Activated CD8-positive, alpha-beta memory T cell treated with anti-CD3 and anti-CD28 coated beads, Interleukin-2, amount 50 U/mL, for 48 hours (primary cell): ENCODE data around the gene LRRC4C.

ENCODE experiments used
- DNase-seq: peaks from one replicate; pipeline ENCODE4 v3.0.0-alpha.2; 2020

Gene LRRC4C

DNA sequence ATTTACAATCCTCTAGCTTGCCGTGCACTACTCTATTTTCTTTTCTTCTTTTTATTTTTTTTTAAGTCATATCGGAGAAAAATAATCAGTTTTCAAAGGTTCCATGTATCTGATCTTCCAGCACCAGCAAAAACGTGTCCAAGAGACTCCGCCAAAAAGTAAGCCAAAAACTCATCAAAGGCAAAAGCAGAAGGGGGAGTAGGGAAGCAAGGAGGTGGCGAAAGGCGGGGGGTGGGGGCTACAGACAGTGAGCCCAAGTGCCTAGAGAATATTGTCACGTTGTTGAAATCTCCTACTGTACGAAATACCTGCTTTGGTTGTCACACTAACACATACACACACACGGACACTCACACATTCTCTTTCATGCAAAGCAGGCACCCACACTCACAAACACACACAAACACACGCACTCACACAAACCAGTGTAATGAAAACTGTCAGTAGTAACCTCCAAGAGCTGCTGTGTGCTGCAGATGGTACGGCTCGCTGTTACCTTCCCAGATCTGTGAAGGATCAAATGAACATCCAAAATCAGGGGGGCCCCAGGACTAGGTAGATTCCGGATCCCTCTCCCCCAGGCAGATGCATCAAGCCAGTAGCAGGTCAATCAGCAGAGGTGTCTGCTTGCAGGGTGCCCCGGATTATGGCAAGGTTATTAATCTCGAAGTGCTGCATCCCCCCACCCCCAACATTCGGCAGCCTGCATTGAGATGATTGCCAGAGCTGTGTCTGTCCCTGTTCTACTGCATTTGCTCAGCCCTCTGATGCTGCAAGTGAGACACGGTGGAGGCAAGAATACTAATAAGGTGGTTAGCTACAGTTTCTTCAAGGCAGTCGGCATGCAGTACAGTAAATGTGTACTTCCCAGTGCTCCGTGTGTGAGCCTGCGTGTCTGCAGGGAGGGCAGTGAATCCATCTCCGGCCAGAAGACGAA lies at the start of gene LRRC4C:
LRRC4C (minus strand) TSS at position 188 of the 937 bp plus-strand sequence.
- DNase-seq: no peak

DNA sequence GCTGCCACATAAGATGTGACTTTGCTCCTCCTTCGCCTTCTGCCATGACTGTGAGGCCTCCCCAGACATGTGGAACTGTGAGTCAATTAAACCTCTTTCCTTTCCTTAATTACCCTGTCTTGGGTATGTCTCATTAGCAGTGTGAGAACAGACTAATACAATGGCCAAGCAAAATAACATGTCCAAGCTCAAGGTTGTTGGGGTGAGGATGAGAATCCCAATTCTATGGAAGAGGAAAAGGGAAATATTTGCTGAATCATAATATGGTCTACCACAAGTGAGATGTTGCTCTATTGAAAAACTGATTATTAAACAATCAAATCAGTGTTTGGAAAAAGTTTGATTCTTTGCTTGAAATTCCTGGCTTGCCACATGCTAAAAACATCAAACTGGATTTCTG lies 48.7 kb upstream of the LRRC4C start:
- DNase-seq: no peak

DNA sequence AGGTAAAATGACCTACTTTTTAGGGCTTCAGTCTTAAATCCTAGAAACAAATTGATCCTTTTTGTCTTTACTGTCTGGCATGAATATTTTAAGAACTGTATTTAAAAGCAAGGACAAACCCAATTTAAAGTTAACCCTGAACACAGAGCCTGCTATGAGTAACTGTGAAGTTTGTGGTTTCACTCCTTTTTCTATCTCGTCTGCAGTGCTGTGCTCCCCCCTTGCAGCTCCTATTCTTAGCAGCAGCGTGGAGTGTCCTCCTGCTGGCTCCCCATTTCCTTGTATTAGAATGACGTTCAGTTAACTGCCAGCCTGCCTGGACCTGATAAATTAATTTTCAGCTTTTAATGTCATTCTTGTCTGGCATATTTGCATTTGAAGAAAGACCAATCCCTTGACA lies 40.0 kb upstream of the LRRC4C start:
- no peak for DNase-seq

DNA sequence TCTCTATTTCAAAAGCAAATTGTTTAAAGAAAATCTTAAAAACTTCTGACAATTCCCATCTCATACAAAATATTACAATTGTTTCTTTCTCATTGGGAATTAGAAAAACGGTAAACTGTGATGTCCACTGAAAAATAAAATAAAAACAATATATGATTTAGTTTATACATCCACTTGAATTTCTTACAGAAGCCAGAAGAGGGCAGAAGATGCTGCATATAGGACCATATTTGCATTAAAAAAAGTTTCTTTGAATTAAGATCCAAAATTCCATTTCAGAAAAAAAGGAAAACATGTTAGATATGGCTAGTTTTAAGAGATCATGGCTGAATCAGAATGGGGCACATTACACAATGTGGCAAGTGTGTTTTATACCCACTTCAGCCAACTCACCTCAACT lies 39.3 kb upstream of the LRRC4C start:
- no peak for DNase-seq

DNA sequence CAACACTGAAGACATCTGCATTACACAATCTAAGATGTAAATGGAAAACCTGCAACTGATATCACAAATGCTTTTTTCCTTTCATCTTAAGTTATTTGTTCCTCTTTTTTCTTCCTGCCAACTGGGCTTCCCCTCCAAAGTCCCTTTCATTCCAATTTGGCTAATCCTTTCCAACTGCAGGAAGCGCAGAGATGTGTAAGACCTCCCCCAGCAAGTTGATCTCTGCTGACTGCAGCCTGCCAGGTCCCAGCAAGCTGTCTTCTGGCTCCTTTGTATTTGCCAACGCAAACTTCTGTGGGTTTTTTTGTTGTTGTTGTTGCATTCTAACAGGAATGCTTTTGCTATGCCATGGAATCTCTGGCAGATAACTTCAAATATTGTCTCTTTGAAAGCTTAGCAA lies 38.5 kb upstream of the LRRC4C start:
- no peak for DNase-seq

DNA sequence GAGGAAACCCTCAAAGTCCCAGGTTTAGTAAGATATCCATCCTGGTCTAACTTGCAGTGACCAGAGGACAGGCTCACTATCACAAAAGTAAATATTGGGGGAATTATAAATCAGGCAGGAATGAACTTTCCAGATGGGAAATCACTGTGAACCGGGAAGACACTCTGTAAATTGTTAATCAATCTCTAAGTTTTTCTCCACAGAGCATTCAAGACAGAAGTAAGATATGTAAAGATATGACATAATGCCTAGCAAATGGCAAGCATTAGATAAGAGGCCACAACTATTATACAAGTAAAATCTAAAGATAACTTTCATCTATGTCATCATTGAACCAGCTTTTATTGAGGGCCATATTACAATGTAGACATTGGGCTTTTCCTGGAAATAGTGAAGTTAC lies 35.3 kb upstream of the LRRC4C start:
- DNase-seq: no peak

DNA sequence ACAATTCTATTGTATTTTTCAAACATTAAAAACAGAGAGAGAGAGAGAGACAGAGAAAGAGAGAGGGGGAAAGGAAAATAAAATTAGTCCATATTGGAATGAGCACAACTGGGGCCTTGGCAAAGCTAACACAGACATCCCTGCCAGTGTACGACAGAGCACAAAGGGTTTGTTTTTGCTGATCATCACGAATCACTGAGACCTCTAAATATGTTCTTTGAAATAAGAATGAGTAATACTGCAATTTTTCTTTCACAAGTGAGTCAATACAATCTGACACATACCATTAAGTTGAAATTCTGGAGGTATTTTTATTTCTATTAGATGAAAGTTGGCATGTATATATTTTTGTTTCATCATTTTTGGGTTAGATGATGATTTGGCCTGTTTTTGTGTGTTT lies 27.0 kb upstream of the LRRC4C start:
- no peak for DNase-seq

DNA sequence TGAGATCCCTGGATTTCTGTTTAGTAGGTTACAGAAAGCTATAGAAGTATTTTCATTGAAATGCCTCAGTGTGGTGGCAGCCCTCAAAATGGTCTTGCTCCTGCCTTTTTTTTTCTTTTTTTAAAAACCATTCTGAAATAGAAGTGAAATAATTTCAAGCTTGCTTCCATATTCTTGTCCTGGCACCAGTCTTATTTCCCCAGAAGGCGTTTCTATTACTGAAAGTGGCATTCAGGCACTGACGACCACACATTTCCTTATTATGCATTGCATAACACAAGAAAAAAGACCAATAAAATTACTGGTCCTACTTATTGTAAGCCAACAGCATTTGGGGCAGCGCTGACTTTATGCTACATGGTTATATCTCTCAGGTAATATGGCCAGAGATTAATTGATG lies 24.5 kb upstream of the LRRC4C start:
- no peak for DNase-seq

DNA sequence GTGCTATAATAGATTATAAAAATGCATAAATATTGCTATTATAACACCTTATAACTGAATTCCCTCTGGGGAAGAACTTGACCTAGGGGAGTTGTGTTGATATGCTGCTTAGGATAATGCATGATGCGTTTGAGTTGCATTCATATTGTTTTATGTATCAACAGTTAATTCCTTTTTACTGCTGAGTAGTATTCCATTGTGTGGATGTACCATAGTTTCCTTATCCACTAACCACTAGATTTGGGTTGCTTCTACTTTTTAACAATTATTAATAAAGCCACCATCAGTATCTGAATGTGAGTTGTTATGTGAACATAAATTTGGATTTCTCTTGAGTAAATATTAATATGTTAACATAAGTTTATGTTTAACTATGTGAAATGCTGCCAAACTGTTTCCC lies 19.7 kb upstream of the LRRC4C start:
- no peak for DNase-seq

DNA sequence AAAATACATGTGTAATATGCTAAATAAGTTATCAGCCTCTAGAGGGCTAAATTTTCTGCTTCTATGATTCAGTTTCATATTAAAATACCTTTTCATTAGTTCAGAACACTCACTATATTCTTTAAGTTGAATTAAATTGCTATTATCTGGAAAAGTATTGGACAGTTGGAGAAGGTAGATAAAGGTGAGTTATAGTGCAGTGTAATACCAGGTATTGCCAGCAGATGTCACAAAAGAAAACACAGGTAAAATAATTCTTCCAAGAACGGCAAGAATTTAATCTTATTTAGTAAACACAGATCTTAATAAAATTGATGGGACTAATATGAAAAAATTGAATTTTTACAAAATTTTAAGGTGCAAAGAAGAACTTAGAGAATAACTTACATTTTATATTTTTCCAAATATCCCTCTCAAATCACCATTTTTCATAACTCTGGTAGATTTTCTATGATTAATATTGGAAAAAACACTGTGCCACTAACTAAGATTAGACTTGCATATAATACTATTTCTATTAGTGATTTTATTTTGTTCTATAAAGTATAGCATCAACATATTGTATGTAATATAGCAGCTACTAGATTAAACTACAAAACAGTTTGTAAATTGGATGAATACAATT lies 1.7 kb upstream of the LRRC4C start:
- DNase-seq: no peak

DNA sequence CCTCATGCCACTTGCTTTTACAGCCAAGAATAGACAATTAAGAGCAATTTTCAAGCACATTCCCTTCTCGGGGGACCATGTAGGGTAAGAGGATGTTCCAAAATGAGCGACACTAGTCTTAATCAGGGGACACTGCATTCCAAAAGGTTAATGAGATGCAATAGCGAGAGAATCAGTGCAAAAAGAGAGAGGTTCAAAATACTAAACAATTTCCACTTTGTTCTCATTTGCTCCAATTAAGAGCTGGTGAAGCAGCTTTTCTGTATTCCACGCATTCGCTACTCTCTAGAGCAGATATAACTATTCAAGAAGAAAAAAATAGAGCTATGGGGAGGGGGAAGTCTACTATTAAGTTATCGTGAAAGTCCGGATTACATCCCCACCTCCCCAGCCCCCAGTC lies 811 bp downstream of the LRRC4C start:
- no peak for DNase-seq

DNA sequence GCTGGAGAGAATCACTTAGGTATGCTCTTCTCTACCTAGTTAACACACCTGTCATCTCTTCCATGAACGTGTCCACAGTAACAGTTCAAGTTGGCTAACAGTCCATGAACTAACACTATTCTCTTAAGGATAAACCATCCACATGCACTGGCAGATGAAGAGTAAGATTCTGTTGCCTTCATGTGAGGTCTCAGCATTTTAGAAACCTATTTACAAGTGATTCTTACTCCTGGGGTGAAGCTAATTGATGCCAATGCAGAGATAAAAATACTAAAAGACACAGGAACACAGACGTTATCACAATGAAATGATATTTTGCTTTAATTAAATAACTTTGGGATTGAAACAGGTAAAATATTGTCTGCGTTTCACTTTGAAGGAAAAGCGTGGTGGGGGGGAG lies 1.3 kb downstream of the LRRC4C start:
- no peak for DNase-seq

DNA sequence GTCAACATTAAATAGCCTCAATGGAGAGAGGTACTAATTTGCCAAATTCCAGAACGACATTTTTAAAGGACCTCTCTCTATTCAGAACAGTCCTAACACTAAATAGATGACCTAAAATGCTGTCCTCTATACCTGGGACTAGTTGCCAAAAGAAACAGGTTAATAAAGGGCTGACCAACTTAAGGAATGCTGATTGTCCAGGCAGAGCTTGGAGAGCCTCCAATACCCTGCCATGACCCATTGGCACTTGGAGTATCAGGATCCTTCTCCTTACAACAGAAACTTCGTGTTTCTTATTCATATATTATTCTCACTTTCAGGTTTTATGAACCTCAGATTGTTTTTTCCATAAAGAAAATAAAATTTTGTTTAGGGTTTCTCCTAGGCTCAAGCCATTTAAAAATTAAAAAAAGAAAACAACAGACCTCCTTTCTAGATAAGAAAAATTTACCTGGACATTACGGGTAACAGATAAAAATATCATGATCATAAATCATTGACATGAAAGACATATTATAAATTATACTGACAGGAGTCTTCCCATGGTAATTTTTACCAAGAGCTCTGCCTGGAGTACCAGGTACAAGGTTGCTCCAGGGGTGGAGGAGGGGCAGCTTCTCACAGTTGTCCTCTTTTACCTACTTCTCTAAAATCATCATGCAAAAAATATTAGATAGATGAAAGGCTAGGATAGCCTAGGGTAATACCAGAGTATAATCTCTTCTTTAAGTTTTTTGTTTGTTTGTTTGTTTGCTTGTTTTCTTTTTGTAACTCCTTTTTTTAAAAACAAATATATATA lies 2.0 kb downstream of the LRRC4C start:
- DNase-seq: no peak

DNA sequence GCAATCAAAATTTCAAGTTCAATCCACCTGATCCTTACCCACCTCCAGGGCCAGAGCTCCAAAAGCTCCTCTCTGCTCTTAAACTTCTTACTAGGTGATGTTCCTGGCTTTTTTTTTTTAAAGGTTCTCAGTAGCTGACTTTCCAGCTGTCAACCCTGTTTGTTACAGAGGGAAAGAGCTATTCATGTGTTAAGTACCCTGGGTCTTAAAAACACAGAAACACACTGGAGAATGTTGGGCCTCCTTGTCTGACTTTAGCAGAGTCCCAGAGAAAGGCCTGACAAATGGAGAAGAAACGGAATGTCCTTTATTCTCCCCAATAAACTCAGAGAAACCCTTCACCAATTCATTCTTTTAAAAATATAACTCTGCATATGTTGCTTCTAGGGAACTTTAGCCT lies 3.2 kb downstream of the LRRC4C start:
- DNase-seq: no peak

DNA sequence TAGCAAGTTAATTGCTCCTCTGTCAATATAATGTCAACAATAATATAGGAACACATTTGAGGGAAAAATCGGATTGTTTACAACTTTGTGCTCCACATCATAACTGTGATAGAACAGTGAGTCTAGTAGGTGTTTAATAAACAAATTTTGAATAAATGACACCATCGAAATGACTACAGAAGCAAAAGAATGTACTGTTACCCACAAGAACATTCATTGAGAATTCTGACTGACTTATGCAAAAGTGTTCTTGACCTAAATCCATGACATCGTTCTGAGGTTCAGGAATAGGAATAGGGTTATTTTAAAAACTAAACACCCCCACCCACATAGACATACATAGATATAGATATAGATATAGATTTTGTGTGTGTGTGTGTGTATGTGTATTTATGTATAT lies 8.4 kb downstream of the LRRC4C start:
- no peak for DNase-seq

DNA sequence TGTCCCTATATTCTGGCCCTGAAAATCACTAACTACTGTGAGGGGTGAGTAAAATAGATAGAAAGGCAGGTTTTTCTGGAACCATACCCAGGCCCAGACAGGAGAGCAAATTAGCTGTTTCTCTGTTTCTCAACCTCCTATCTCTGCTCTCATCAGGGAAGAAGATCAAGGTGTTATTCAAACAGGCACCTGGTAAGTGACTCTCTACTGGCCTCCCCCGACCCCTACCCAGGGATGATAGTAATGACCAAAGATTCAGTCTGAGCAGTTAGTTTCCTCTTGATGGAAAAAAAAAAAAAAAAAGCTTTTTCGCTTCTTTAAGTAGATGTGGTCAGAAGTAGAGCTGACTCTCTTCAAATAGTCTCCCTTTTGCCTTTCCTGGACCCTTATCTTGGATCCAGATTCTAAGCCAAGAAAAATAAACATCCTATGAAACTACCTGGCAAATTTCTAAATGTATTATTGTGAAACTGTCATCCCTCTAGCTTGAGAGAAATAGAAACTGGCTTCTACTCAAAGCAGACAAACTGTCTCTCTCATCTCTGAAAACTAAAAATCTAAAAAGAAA lies 9.9 kb downstream of the LRRC4C start:
- no peak for DNase-seq

DNA sequence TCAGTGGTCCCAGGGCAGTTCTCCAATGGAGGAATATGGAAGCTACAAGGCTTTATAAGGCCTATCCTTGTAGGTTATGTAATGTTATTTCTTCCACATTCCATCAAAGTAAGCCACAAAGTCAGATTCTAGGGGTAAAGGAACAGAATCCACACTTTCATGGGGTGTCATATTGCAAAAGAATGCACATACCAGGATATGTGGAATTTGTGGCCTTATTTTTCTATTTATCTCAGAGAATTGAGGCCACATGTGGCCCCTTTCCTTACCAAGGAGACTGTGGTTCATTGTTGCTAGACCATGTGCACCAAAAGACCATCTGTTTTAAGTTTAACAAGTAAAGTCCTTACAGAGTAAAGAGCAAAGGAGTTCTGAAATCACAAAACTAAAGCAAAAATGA lies 12.9 kb downstream of the LRRC4C start:
- no peak for DNase-seq

DNA sequence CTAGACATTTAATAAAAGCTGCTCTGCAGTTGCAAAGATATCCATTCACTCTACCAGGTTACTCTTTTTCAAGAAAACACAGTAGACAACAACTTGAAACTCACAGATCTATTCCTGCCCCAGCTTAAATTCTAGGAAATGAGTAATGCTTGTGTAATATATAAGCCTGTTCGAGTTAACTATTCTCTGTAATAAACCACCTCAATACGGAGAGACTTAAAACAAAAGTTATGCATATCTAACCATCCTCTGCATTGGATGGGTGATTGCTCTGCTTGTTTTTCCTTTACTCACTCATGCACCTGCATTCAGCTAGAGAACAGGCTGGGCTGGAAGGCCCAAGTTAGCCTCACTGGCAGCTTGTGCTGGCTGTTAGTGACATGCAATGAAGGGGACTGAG lies 13.3 kb downstream of the LRRC4C start:
- DNase-seq: no peak

DNA sequence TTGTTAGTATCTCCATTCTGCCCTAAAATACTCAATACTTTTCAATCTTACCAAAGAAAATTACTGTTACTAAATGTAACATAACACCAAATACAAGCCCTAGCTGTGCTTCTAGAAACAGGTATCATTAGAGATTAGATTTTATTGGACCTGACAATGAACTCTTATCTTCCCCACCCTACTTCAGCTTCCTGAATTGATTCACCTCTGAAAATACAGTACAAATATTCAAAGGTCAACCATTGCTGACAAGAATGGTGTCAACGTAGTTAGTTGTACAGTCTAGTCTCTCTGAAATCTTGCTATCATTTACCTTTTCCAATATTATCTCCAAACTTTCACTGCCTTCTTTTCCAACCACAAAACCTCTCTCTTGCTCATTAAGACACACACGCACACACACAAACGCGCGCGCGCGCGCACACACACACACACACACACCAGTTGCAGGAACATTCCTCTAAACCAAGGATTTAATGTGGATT lies 22.4 kb downstream of the LRRC4C start:
- DNase-seq: no peak

DNA sequence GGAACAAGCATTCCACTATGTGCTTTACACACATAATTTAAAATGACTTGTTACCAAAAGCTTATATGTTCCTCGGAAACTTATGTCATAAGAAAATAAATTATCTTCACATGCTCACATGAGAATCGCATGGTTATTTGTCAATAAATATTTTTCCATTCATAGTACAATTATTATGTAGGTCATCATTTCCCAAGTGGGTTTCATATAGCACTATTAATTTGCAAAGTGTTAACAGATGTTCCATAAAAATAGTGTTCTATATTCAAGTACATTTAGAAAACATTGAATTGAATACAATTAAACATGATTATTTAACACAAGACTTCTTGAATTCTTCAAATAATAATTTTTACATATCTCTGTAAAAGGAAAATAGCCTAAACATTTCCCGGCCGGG lies 23.9 kb downstream of the LRRC4C start:
- no peak for DNase-seq

DNA sequence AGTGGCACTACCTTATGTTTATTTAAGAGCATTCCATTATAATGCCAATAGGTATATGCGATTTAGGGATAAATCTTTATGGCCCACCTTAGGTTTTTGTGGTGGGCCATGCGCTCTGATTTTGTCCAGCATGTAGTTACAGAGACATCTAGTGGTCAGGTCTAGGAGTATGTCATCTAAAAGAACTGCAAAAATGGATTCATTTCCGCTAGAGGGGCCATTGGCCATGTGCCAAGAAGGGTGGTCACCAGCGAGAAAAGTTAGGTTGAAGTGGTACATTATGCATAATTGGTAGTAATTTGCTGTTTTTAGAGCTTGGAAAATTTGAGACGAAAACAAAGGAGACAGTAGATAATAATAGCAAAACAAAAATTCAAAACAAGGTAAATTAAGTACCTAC lies 27.7 kb downstream of the LRRC4C start:
- DNase-seq: no peak

DNA sequence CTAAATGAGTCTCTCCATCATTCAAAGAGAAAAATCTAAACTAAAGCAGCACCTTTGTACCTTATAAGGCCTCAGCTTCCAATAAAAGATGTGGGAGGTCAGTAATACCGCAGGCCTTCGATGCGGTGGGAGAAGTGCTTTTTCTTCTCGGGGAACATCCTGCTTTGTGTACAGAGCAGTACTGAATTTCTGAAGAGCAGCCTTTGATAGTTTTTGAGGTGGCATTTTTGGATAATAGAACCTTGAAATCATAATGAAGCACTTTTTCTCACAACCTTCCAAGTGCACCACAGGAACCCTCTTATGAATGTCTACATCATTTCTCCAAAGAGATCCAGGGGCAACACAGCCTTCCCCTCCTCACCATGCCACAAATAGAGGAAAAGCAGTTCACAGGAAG lies 39.6 kb downstream of the LRRC4C start:
- DNase-seq: no peak

DNA sequence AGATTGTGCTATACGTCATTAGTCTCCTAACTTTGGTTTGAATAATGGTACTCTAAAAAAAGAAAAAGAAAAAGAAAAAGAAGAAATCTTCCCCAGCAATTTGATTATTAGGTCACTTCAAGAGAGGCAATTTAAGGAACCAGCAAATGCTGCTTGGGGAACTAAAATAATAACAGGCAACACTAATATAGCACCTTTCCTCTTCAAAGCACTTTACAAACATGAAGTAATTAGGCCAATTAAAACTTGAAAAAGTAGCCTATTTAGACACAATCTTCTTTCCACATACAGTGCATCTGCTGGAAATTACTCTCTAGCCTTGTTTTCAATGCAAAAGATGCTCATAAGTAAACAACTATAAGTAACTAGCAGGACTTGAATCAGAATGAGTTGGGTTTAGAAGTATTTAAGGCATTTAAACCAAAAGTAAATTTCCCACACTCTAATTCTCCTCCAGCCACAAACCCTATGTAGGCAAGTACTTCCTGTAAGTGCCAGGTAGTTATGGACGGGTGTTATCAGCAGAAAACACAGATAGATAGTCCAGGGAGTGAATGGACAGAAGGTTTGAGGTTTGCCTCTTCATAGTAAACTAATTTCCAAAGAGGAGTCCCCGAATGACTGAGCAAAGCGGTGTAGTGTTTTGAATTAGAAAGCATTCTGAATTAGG lies 44.5 kb downstream of the LRRC4C start:
- DNase-seq: no peak
